Liver (tissue), 9 donors: ENCODE data around the gene CACNA1D. TPM values are rescaled to one million over a fixed set of nuclear protein-coding genes. Genes with fewer than 3 reads are reported as not detected.

Experiments
- DNase-seq: peaks from one replicate; pipeline ENCODE4 v3.0.0-alpha.2; 2017; ENCODE audit warnings: low spot score
- H3K27ac ChIP-seq, 2 donors: one replicate each; pipeline ENCODE4 v1.7.0; 2013; ENCODE audit warnings: inconsistent platforms in 2 of 2, low read length in 2 of 2, control low read depth in 1 of 2, low read depth in 1 of 2, mild to moderate bottlenecking in 1 of 2
- H3K27me3 ChIP-seq, 4 donors: one replicate each; pipeline versions ENCODE4 v1.6.1 to v1.7.0; 2013; ENCODE audit warnings: low read length in 3 of 4, inconsistent platforms in 1 of 4, mild to moderate bottlenecking in 1 of 4, moderate library complexity in 1 of 4; ENCODE audit not compliant: control insufficient read depth in 4 of 4, insufficient read depth in 4 of 4
- H3K36me3 ChIP-seq, 4 donors: one replicate each; pipeline versions ENCODE4 v1.6.1 to v1.7.0; 2013; ENCODE audit warnings: low read length in 3 of 4, mild to moderate bottlenecking in 3 of 4, low read depth in 1 of 4, moderate library complexity in 1 of 4; ENCODE audit not compliant: control insufficient read depth in 4 of 4, insufficient read depth in 3 of 4
- H3K4me1 ChIP-seq, 4 donors: one replicate each; pipeline versions ENCODE4 v1.6.1 to v1.7.0; 2013; ENCODE audit warnings: low read length in 3 of 4, mild to moderate bottlenecking in 3 of 4, moderate library complexity in 1 of 4; ENCODE audit not compliant: control insufficient read depth in 4 of 4, insufficient read depth in 4 of 4
- H3K4me3 ChIP-seq, 3 donors: one replicate each; pipeline versions ENCODE4 v1.6.1 to v1.7.0; 2013; ENCODE audit warnings: low read length in 3 of 3, control low read depth in 1 of 3, low read depth in 1 of 3, mild to moderate bottlenecking in 1 of 3
- H3K9ac ChIP-seq, 2 donors: one replicate each; pipeline ENCODE4 v1.7.0; 2013; ENCODE audit warnings: low read length in 2 of 2, mild to moderate bottlenecking in 2 of 2, moderate library complexity in 2 of 2, control low read depth in 1 of 2, low read depth in 1 of 2
- H3K9me3 ChIP-seq, 4 donors: one replicate each; pipeline versions ENCODE4 v1.6.1 to v1.7.0; 2013; ENCODE audit warnings: low read length in 3 of 4; ENCODE audit not compliant: control insufficient read depth in 4 of 4
- CTCF ChIP-seq: fragments of 150-350 bp; IDR thresholded peaks from 2 replicates; pipeline ENCODE4 v1.5.1; 2017; ENCODE audit warnings: improper control_type of control experiment, low read depth, low read length; ENCODE audit not compliant: missing input control
- EGR1 ChIP-seq, 2 donors: IDR thresholded peaks; 2 replicates each; pipeline ENCODE4 v1.6.1; 2016 to 2018; ENCODE audit warnings: antibody characterized with exemption in 2 of 2, low read depth in 2 of 2
- FOXA2 ChIP-seq: IDR thresholded peaks from 2 replicates; pipeline ENCODE4 v1.6.1; 2016; ENCODE audit warnings: antibody characterized with exemption
- GABPA ChIP-seq, 2 donors: IDR thresholded peaks in 1 of 2; conservative IDR thresholded peaks in 1 of 2; 2 replicates each; pipeline ENCODE4 v1.6.1; 2016; ENCODE audit warnings: antibody characterized with exemption in 2 of 2, mild to moderate bottlenecking in 1 of 2, moderate library complexity in 1 of 2
- HNF4A ChIP-seq, 2 donors: conservative IDR thresholded peaks; 2 replicates each; pipeline ENCODE4 v1.6.1; 2016; ENCODE audit warnings: antibody characterized with exemption in 2 of 2, mild to moderate bottlenecking in 2 of 2
- HNF4G ChIP-seq: IDR thresholded peaks from 2 replicates; pipeline ENCODE4 v1.6.1; 2016; ENCODE audit warnings: antibody characterized with exemption
- JUND ChIP-seq, 2 donors: IDR thresholded peaks; 2 replicates each; pipeline ENCODE4 v1.6.1; 2016; ENCODE audit warnings: antibody characterized with exemption in 2 of 2
- NR2F2 ChIP-seq: IDR thresholded peaks from 2 replicates; pipeline ENCODE4 v1.6.1; 2016; ENCODE audit warnings: antibody characterized with exemption
- RAD21 ChIP-seq, 2 donors: IDR thresholded peaks; 2 replicates each; pipeline ENCODE4 v1.6.1; 2016; ENCODE audit warnings: antibody characterized with exemption in 2 of 2, mild to moderate bottlenecking in 2 of 2
- RXRA ChIP-seq, 2 donors: IDR thresholded peaks; 2 replicates each; pipeline ENCODE4 v1.6.1; 2017 to 2018; ENCODE audit warnings: antibody characterized with exemption in 2 of 2, mild to moderate bottlenecking in 1 of 2
- SP1 ChIP-seq: IDR thresholded peaks from 2 replicates; pipeline ENCODE4 v1.6.1; 2018; ENCODE audit warnings: antibody characterized with exemption, mild to moderate bottlenecking
- TAF1 ChIP-seq: conservative IDR thresholded peaks from 2 replicates; pipeline ENCODE4 v1.6.1; 2016; ENCODE audit warnings: antibody characterized with exemption, mild to moderate bottlenecking
- YY1 ChIP-seq: IDR thresholded peaks from 2 replicates; pipeline ENCODE4 v1.6.1; 2016; ENCODE audit warnings: antibody characterized with exemption, mild to moderate bottlenecking
- ZBTB33 ChIP-seq: IDR thresholded peaks from 2 replicates; pipeline ENCODE4 v1.6.1; 2016; ENCODE audit warnings: antibody characterized with exemption
- WGBS: extraction: QIAGEN DNeasy Blood & Tissue Kit; methylation state at CpG from one replicate; pipeline ENCODE4 v1.1.7; 2013; 5-methylcytosine and 5-hydroxymethylcytosine counted together
- polyA plus RNA-seq, 2 donors: library from polyadenylated mRNA; stranded (reverse) in 1 of 2; unstranded in 1 of 2; fragments of 200-250 nt in 1 of 2; fragments of >200 nt in 1 of 2; fragmentation: Nextera tagmentation in 1 of 2; extraction: Ambion mirVana in 1 of 2; gene quantifications; one replicate each; pipeline versions ENCODE4 v1.2.1 to v1.2.3, GENCODE V29; 2013 to 2015
- total RNA-seq, 2 donors: library from RNA; depleted of rRNA; stranded (reverse); fragments of >200 nt; gene quantifications; one replicate each; pipeline ENCODE4 v1.2.3, GENCODE V29; 2014
- TF ChIP-seq, protein P1 (sequence below): IDR thresholded peaks from 2 replicates; pipeline ENCODE4 v1.6.1; 2016; ENCODE audit warnings: antibody characterized with exemption, mild to moderate bottlenecking
- TF ChIP-seq, protein P2 (sequence below): IDR thresholded peaks from 2 replicates; pipeline ENCODE4 v1.6.1; 2016; ENCODE audit warnings: antibody characterized with exemption
- TF ChIP-seq, protein P3 (sequence below): IDR thresholded peaks from 2 replicates; pipeline ENCODE4 v1.6.1; 2016; ENCODE audit warnings: antibody characterized with exemption
- donor health status: healthy.
- donor health status: healthy.
- donor health status: healthy.
- donor health status: healthy.
- donor health status: healthy.

The CACNA1D gene
- total and polyA plus RNA-seq, 4 donors, result 1.8 to 18.9 (median 3.4) TPM

DNA sequence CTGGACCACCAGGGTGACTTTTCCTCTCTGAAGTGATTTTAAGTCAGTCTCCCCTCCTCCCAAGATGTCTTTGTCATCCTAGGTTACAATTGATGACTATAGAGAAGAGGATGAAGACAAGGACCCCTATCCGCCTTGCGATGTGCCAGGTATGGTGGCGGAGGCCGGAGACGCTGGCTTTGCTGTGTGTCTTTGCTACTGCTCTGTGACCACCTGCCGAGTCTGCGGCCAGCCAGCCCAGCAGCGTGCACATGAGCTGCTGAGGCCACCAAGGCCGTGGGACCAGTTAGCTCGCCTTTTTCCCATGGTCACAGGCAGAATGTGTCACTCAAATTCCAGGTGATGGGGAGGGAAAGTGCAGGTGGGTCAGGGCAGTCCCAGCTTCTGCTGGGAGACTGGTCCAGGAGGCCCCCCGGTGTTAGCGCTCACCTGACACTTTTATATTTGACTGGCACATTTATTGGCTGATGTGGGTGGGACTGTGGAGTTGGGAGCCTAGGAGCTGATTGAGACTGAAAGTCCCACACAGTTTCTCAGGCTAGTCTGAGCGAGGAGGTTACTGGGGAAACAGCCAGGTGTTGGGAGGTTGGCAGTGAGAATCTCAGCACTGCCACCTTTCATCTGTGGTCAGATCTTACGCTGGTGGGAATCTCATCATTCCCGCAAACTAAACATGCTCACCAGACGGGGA lies 237.7 kb downstream of the CACNA1D start:
- Histone ChIP-seq H3K4me1 (peaks cover 0 to 11% (median 2%) of the 10 kb centered on the region in 4 donors), H3K27me3 (no peaks in the 10 kb centered on the region), H3K4me3 (no peak overlapping the region), H3K9ac (no peak overlapping the region), H3K27ac (no peak overlapping the region), H3K9me3 (no peaks in the 10 kb centered on the region), H3K36me3 (no peaks in the 10 kb centered on the region)
- 95% methylated on average over 16 of the region's 16 CpGs for WGBS
- no peak for TF ChIP-seq RAD21 (IDR thresholded peaks at IDR 0.05)
- no peak for TF ChIP-seq NR2F2
- TF ChIP-seq, protein P1, sequence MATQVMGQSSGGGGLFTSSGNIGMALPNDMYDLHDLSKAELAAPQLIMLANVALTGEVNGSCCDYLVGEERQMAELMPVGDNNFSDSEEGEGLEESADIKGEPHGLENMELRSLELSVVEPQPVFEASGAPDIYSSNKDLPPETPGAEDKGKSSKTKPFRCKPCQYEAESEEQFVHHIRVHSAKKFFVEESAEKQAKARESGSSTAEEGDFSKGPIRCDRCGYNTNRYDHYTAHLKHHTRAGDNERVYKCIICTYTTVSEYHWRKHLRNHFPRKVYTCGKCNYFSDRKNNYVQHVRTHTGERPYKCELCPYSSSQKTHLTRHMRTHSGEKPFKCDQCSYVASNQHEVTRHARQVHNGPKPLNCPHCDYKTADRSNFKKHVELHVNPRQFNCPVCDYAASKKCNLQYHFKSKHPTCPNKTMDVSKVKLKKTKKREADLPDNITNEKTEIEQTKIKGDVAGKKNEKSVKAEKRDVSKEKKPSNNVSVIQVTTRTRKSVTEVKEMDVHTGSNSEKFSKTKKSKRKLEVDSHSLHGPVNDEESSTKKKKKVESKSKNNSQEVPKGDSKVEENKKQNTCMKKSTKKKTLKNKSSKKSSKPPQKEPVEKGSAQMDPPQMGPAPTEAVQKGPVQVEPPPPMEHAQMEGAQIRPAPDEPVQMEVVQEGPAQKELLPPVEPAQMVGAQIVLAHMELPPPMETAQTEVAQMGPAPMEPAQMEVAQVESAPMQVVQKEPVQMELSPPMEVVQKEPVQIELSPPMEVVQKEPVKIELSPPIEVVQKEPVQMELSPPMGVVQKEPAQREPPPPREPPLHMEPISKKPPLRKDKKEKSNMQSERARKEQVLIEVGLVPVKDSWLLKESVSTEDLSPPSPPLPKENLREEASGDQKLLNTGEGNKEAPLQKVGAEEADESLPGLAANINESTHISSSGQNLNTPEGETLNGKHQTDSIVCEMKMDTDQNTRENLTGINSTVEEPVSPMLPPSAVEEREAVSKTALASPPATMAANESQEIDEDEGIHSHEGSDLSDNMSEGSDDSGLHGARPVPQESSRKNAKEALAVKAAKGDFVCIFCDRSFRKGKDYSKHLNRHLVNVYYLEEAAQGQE, result no peak
- no peak for TF ChIP-seq RXRA (IDR thresholded peaks at IDR 0.05)
- no peak for TF ChIP-seq JUND (IDR thresholded peaks at IDR 0.05)
- TF ChIP-seq, protein P2, sequence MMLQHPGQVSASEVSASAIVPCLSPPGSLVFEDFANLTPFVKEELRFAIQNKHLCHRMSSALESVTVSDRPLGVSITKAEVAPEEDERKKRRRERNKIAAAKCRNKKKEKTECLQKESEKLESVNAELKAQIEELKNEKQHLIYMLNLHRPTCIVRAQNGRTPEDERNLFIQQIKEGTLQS, result no peak
- no peak for TF ChIP-seq HNF4G
- no peak for TF ChIP-seq EGR1 (IDR thresholded peaks at IDR 0.05; ENCODE audit: low read depth in 2 of 2)
- TF ChIP-seq, protein P3, sequence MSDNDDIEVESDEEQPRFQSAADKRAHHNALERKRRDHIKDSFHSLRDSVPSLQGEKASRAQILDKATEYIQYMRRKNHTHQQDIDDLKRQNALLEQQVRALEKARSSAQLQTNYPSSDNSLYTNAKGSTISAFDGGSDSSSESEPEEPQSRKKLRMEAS, result no peak
- TF ChIP-seq HNF4A (conservative IDR thresholded peaks at IDR 0.05), result no peak
- TF ChIP-seq GABPA (IDR thresholded peaks at IDR 0.05 in 1 of 2, conservative IDR thresholded peaks at IDR 0.05 in 1 of 2), result no peak
- no peak for TF ChIP-seq CTCF
- no peak for TF ChIP-seq TAF1
- no peak for TF ChIP-seq ZBTB33
- no peak for TF ChIP-seq SP1
- no peak for TF ChIP-seq FOXA2
- TF ChIP-seq YY1, result no peak
- DNase-seq, result no peak
